ENCODE results near the gene STBD1. TPM values are rescaled to one million over a fixed set of nuclear protein-coding genes. Genes with fewer than 3 reads are reported as not detected.
"Not testable (repeated sequence)": the region's sequence is repeated elsewhere in the genome, so short reads cannot be mapped to it uniquely, and the experiment has no call there.

The STBD1 gene
- total and polyA plus RNA-seq, 2 experiments from 2014 or later = 2.0 to 2.6 TPM

GRCh38 chr4:76281594-76281993 is 24.9 kb upstream of the STBD1 start:
- not testable (repeated sequence) for ATAC-seq; DNase-seq (ENCODE audit: low spot score); H3K4me3 Mint-ChIP-seq; H3K36me3 ChIP-seq (ENCODE audit: insufficient read depth); H3K4me2 ChIP-seq; H3K4me3 ChIP-seq; H3K27me3 ChIP-seq (ENCODE audit: insufficient read depth); H3K27ac ChIP-seq (ENCODE audit: low read depth); H3K36me3 Mint-ChIP-seq (ENCODE audit: low read depth); H3K9me3 Mint-ChIP-seq; H3K9me2 ChIP-seq (ENCODE audit: insufficient read depth); H3K27me3 Mint-ChIP-seq (ENCODE audit: insufficient read depth, low read depth, poor library complexity); H3K79me2 ChIP-seq (replicated peaks; ENCODE audit: insufficient read depth); H3K4me1 ChIP-seq (ENCODE audit: insufficient read depth); H3K4me1 Mint-ChIP-seq; H2AFZ ChIP-seq; H4K20me1 ChIP-seq (replicated peaks; ENCODE audit: insufficient read depth); H3K27ac Mint-ChIP-seq; H3F3A ChIP-seq (replicated peaks; ENCODE audit: low read depth)

GRCh38 chr4:76282941-76283689 is 23.4 kb upstream of the STBD1 start:
- Histone ChIP-seq H3K36me3 (ENCODE audit: insufficient read depth) (no peaks in the 10 kb centered on the region), H3K4me3 (no peak overlapping the region), H3K79me2 (replicated peaks; ENCODE audit: insufficient read depth) (no peaks in the 10 kb centered on the region), H3F3A (replicated peaks; ENCODE audit: low read depth) (no peaks in the 10 kb centered on the region), H3K4me1 (ENCODE audit: insufficient read depth) (no peaks in the 10 kb centered on the region), H3K4me2 (no peak overlapping the region), H3K27ac (ENCODE audit: low read depth) (no peak overlapping the region), H2AFZ (no peak overlapping the region), H3K27me3 (ENCODE audit: insufficient read depth) (no peaks in the 10 kb centered on the region), H4K20me1 (replicated peaks; ENCODE audit: insufficient read depth) (no peaks in the 10 kb centered on the region), H3K9me2 (ENCODE audit: insufficient read depth) (no peaks in the 10 kb centered on the region)
- Mint-ChIP-seq H3K36me3 (ENCODE audit: low read depth) (no peaks in the 10 kb centered on the region), H3K27me3 (ENCODE audit: insufficient read depth, low read depth, poor library complexity) (peaks cover 2% of the 10 kb centered on the region), H3K9me3 (0 out of 3 replicates have a peak, but pooled peaks cover 5% of the 10 kb centered on the region), H3K4me3 (no peak overlapping the region), H3K27ac (no peak overlapping the region), H3K4me1 (no peaks in the 10 kb centered on the region)
- TF ChIP-seq POLR2AphosphoS5 (IDR thresholded peaks at IDR 0.05; ENCODE audit: low read depth) (no peak), ZNF331 (CRISPR knock-in tag; IDR thresholded peaks at IDR 0.05; ENCODE audit: low read depth) (no peak), NANOG (IDR thresholded peaks at IDR 0.05; ENCODE audit: borderline replicate concordance) (no peak), ZNF462 (CRISPR knock-in tag; IDR thresholded peaks at IDR 0.05) (no peak), JUNB (IDR thresholded peaks at IDR 0.05; ENCODE audit: unreplicated experiment) (no peak), STAT1 (IDR thresholded peaks at IDR 0.05; ENCODE audit: unreplicated experiment) (no peak), ZNF114 (CRISPR knock-in tag; IDR thresholded peaks at IDR 0.05) (no peak), EZH2phosphoT487 (IDR thresholded peaks at IDR 0.05; ENCODE audit: unreplicated experiment) (no peak)
- DNase-seq (ENCODE audit: low spot score) (no peak), ATAC-seq (no peak)

Measured in GM23338 (cell line).